Activated CD4-positive, alpha-beta T cell treated with anti-CD3 and anti-CD28 coated beads for 1 hour (primary cell): ENCODE results near the gene FNIP2.
"Not testable (repeated sequence)": the region's sequence is repeated elsewhere in the genome, so short reads cannot be mapped to it uniquely, and the experiment has no call there.

Experiments
- DNase-seq: peaks from one replicate; pipeline ENCODE4 v3.0.0-alpha.2; 2020

FNIP2 gene

DNA sequence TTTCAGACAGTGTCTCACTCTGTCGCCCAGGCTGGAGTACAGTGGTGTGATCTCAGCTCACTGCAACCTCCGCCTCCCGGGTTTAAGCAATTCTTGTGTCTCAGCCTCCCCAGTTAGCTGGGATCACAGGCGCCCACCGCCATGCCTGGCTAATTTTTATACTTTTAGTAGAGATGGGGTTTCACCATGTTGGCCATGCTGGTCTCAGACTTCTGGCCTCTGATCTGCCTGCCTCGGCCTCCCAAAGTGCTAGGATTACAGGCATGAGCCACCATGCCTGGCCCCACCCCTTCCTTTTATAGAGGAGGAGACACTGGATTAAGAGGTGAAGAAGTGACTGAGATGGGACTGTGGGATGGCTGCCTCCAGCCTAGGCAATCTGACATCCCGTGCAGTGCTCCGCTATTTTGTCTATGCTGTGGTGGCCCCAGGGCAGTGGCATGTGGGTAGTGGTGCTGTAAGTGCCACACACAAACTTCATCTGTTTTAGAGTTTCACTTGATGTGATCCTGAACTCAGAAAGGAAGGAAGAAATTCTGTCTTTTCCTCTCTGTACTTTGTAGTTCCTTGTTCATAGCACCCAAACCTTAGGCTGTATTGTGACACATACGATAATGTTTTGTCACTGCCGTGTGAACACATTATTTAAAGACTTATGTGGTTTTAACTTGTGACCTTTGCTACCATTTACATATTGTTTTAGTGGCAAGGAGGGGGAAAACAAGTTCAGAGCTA lies 48.9 kb downstream of the FNIP2 start:
- DNase-seq = no peak

DNA sequence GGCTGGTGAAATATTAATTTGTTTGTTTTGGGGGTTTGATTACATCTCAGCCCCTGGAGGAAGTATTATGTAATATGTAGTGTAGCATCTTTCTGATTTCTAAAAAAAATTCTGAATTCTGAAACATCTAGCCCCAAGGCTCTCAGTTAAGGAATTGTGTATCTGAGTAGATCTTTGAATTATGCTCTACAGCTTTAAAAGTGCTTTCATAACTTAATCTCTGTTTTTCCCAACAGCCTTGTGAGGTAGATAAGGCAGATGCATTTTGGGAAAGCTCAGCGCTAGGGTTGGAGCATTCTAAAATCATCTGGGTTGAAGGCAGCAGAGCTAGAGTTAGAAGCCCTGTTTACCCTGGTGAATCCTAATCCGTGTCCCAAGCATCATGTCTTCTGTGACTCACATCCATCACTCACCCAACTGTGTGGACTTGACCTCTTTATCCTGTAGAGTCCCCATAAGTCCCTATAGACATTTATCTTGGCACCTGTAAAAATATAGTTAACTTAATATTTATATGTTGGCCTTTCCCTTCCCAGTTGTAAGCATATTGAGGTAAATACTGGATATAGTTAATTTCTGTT lies 49.8 kb downstream of the FNIP2 start:
- no peak for DNase-seq

DNA sequence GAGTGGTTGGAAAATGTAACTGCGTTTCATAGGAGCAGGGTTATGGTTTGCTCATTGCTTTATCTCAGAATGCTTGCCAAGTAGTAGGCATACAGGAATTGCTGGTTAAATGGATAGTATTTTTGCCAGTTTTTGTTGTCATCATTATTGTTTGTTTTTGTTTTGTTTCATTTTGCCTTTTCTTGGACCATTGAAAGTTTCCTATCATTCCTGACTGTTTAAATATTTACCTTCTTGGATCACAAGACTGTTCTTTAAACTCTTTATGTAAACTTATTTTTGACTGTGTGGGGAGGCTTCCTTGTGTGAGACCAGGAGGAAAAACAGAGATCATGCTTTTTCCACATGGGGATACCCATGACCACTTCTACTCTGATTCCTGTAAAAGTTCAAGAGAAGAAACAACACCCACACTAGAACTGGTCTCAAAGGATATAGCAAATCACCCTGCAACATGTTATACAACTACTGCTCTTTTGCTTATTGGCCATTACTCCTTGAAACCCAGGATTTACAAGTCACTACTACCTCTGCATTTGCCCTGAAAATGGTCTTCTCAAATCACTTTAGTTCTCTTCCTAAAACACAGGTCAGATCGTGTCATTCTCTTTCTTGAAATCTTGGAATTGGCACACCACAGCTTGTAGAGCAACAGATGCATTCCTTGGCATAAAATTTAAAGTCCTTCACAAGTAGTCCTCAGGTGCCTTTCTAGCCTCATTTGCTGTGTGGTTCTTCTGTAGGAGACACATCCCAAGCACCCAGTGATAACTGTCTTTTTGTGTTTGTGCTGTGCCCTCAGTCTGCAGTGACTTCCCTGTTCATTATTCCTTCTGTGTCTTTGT lies 51.3 kb downstream of the FNIP2 start:
- DNase-seq = no peak

DNA sequence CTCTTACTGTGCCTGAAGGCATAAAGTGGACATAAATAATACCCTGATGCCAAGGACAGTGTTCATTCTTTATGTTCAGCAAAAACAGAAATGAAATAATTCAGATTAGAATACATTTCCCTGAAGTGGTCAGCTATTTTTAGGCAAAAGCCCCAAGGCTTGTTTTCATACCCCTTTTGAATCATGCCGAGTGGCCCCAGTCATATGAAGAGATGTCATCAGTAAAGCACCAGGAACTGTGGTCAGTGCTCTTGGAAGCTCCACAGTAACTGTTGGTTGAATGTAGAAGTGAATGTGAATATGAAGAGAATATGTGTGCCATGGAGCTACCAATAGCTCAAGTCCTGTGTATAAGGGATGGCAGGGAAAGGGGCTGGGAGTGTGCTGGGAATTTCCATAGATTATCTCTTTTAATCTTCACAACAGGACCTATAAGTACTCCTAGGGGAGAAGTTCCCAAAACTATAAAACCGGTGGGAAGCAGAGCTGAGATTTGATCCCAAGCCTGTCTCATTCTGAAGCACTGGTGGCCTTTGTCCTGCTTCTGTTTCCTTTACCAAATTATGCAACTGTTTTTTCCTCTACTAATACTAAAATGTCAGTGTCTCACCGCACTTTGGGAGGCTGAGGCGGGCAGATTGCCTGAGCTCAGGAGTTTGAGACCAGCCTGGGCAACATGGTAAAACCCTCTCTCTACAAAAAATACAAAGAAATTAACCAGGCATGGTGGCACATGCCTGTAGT lies 52.6 kb downstream of the FNIP2 start:
- DNase-seq = no peak

DNA sequence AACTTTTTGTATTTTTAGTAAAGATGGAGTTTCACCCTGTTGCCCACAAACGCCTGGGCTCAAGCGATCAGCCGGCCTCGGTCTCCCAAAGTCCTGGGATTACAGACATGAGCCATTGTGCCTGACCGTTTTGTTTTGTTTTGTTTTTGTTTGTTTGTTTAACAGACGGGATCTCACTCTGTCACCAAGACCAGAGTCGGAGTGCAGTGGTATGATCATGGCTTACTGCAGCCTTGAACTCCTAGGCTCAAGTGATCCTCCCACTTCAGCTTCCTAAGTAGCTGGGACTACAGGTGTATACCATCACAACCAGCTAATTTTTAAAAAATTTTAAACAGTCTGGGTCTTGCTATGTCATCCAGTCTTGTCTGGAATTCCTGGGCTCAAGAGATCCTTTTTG lies 53.5 kb downstream of the FNIP2 start:
- DNase-seq = no peak

DNA sequence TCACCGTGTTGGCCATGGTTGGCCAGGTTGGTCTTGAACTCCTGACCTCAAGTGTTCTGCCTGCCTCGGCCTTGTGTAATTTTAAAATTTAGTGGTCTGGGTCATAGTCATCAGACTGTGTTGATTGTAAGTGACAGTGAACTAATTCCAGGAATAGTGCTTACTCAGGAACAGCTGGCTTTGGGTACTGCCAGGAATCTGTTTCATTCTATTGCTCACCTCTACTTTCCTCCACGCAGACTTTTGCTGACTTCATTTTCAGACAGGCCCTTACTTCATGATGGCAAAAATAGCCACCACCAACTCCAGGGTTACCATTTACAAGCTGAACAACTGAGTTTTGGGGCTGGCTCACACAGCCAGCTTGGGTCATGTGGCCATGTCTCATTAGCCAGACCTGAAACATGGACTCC lies 54.6 kb downstream of the FNIP2 start:
- no peak for DNase-seq

DNA sequence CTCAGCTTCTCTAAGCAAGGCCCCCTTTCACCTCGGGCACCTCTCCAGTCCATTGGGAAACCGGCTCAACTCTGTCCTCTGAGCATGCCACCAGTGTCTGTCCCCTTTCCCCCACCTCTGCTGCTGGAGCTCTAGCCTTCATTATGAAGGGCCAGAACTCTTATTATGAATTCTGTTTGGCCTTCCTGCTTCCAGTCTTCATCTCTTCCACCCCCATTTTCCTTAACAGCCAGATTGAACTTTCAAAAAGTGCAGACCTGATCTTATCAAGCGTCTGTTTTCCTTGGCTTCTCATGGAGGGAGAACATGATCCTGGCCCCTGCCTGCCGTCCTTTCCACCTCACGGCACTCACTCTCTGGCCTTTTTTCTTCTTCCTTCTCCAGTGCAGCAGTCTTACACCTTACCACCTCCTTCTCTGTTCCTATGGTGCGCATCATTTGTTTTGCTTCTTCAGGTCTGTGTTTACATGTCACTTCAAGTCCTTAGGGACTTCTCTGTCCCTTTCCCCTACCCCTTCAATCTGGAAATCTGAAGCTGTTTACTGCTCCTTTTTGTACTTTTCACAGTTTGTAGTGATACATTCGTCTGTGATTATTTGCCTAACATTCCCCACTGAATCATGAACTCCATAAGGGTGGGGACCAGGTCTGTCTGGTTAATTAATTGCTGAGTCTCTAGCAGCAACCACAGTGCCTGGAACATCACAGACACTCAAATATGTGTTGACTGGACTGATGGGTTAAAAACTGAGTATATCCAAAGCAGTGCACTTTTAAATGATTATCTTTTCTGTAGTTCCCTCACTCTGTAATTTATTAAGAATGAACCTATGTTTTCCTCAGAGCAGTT lies 55.8 kb downstream of the FNIP2 start:
- DNase-seq = no peak

DNA sequence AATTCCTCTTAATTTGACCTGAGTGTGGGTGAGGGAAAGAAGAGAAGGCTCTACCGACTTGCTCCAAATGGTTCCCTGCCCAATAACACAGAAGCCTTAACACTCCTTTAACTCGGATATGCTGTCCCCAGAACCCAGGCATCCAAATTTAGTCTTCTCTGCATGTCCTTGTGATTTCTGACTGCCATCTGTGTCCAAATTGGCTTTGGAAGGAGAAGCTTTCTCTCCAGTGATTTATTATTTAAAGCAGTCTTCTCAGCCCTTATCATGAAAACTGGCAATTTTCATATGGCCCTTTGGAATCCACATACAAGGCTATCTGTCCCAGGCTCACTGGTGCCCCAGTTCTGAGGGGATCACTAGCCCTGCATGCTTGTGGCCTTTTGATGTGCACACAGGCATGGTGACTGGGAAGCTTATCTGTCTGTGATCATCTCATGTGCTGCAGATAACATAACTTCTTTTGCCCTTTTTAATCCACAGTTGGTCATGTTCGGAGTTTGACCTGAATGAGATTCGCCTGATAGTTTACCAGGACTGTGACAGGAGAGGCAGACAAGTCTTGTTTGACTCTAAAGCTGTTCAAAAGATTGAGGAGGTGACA lies 56.7 kb downstream of the FNIP2 start:
- DNase-seq = no peak

DNA sequence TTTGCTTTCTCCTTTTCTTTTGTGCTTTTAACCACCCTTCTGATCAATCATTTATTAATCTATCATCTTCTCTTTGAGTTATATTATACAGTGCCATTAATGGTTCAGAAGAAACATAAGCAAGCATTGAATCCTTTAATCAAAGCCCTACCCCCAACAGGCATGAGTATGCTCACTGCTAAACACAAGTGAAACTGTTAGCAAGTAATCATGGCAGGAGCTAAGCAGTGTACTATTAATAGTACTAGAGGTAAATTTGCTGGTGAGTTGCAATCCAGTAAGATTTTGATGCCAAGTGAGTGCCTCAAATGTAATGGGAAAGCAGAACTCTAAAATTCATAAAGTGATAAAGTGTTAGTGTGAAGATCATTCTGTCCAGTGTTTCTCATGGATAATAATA lies 57.2 kb downstream of the FNIP2 start:
- DNase-seq = no peak

DNA sequence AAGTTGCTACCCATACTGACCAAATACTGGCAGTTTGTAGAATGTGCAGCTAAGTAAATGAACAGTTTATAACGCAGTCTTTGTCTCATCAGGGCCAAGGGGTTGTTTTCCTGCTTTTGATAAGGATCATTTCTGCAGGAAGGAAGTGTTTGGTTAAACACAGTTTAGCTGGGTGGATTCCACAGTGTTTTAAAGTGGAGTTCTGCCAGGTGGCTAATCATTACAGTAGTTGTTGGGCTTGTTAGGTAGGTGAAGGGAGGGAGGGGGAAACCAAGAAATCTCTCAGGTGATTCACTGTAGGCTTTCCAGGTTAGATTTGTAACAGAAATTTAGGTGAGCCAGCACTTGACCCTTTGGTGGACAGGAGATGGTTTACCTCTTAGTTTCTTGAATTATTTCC lies 58.1 kb downstream of the FNIP2 start:
- no peak for DNase-seq

DNA sequence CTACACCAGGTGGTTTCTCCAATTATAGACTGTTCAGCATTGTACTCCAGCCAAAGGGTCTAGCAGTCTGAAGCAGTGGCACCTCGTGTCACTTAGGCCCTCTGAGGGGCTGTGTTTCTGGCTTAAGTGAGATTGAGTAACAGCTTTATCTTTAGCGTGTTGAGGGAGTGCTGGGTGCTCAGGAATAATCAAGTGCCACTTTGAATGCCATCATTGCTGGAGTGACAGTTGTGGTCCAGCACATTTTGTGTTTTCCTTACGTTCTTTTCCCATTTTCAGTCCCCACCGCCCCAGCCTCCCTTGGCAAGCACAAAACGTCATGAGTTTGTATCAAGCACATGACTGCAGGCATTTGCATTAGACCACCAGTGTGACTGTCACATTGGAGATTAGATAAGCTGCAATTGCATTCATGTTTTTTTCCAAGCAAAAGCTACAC lies 58.7 kb downstream of the FNIP2 start:
- no peak for DNase-seq

DNA sequence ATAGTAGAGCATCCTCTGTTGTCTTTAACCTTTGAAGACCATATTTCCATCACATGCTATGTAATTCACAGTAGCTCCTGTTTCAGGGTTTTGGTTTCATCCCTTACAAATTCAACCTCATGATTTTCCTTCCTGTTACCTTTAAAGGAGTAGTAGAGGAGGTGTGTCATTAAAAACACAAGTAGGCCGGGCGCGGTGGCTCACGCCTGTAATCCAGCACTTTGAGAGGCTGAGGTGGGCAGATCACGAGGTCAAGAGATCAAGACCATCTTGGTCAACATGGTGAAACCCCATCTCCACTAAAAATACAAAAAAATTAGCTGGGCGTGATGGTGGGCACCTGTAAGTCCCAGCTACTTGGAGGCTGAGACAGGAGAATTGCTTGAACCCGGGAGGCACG lies 59.3 kb downstream of the FNIP2 start:
- DNase-seq = not testable (repeated sequence)

DNA sequence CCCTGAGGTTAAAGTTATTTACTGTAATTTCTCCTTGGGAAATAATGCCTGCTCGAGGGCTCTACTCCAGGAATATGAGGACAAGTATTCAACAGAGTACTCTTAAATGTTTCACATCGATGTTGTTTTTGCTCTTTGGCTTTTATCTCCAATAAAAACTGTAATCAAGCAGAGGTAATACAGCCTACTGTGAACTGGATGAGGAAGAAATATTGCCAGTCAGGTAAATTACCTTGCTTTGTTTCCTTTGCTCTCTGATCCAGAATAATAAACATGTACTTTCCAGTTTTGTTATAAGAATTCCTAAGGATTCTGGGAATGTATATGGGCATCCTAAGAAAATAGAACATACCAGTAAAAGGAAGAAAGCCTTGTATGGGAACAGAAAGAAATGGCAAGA lies 60.4 kb downstream of the FNIP2 start:
- no peak for DNase-seq

DNA sequence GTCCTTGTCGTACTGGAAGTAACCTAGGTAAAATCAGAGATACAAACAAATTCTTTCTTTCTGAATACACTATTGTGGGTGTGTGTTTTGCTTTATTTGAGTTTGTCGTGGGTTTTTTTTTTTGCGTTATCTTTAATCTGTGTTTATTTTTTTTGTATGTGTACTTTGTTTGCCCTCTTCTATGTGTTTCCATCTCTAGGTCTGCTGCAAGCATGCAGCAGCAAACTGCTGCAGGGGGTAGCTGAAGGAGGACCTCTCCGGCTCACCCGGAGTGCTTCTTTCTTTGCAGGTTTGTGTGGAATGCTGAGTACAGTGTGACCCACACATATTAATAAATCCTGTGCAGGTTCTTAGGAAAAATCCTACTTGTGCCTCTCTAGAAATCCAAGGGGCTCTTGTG lies 64.8 kb downstream of the FNIP2 start:
- DNase-seq = no peak

DNA sequence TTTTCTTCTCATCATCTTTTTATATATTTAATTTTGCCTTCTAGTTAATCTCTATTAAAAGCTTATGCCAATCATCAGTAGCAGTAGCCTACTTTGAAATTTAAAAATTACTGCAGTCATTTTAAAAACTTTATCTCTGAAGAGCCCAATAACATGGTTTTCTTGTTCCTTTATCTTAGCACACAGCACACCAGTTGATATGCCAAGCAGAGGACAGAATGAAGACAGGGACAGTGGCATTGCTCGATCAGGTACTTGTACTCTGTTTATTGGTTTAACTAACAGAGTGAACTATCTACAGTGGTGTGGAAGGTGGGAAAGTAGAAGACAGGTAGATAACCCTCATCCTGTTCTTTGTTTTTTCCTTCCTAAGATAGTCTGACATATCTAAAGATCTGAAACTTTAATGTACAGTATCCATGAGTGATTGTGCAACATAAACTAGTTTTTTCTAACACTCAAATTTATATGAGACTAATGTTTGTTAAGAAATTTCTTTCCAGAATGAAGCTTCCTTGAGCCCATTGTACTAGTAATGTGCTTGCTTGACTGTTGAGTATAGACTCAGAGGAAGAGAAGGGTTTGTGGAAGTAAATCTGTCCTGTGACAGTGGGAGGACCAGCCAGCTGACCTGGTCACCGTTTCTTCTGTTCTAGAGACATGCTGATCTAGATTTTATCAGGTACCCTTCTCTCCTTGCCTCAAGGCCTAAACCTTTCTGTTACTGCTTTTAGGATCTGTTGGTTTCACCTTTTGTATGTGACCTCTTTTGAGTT lies 66.6 kb downstream of the FNIP2 start:
- DNase-seq = no peak

DNA sequence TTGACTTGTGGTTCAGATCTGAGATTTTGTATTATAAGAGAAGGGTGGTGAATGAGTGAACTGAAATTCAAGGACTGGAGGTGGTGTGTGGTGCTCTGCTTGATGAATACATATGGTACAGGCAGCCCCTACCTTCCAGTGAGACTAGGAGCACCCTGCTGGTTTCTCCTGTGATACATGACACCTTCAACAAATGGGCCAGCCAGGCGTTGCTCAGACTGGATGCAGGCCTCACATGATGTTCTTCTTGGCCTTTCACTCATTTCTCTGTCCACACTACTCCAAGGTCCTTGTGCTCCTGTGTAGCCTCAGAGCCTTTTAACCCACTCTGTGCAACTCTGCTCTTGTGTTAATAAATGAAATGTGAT lies 67.2 kb downstream of the FNIP2 start:
- DNase-seq = no peak

DNA sequence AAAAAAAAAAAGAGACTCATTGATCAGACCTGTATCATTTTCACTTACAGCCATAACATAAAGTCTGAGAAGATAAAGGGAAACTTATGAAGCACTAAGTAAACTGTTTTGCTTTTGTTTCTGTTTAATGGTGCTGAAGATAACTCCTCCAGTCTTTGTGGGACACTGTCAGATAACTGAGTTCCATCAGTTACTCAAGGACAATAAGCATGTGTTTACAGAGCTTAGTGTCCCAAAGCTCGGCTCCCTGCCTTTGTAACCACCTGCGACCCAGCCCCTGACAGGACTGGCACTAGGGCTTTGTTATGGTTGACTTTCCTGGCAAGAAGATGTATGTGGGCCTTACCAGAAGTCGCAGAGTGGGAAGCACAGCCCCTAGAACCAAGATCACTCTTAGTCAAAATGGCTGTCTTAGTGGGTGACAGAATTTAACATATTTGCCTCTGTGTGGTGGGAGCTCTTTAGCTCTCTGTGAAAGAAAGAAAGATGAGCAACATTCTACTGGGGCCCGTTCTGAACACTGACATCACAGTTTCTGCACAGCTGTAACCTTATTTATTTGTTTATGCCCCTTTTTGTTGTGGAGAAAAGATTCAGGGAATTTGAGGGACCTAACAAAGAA lies 68.1 kb downstream of the FNIP2 start:
- DNase-seq = no peak

DNA sequence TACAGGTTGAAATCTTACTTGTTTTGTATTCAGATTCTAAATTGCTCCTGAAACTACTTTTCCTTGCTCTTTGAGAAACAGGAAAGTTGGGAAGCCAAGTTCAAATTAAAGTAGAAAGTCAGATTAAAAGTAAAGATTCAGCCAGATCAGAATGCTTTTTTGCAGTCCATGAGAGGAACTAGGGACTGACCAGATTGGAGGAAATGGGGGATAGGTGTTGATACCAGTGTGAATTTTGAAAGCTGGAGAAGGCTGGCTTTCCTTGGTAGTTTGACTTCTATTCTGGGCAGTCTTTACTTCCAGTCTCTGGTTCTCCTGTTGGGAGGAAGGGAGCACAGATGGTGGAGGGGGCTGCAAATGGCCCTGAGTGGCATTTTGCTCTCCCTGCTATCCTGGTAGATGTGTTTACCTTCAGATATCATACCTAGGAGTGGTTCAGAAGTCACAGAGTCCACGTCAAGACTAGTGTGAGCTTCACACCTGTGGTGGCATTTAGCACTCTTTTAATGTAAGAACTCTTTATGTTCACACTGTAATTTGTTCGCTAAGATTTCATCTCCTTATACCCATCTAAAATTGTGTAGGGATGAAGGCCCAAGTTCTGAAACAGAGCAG lies 68.8 kb downstream of the FNIP2 start:
- DNase-seq = no peak

DNA sequence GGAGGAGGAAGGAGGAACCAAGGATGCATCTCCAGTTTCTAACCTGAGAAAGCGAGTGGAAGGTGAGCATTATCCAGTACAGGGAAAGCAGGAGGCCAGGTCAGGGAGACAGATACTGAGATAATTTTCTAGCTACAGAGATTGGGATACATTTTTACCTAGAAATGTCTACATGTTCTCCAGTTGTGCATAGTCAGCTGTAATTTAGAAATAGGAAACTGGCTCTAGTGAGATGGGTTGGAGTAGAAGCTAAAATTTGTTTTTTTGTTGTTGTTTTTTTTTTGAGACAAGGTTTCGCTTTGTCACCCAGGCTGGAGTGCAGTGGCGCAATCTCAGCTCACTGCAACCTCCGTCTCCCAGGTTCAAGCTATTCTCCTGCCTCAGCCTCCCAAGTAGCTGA lies 71.3 kb downstream of the FNIP2 start:
- DNase-seq = no peak

DNA sequence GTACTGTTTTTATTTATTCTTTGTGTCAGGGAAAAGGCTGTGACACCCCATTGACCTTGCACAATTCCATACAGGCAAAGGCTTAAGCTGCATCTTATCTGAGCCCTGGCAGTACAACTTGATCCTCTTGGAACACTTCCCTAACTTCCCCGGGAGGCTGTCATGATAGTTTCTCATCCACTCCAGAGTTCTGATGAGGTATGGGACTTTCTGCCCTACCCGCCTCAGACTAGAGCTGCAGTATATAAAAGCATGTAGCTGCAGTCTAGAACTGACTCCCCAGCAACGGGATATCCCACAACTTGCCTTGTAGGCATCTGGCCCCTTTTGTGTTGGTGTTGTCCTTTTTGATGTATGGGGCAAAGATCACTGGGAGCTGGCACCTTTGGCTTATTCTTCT lies 72.7 kb downstream of the FNIP2 start:
- DNase-seq = no peak
